PC-3 (cell line): ENCODE data around the gene FKBP1A.

Experiments used
- EZH2 ChIP-seq: fragments of 300-600 bp; sonication (generic); IDR thresholded peaks from one replicate; pipeline ENCODE4 v1.6.1; 2017; ENCODE audit warnings: antibody characterized with exemption, mild to moderate bottlenecking, low read length; ENCODE audit not compliant: unreplicated experiment
- EZH2phosphoT487 ChIP-seq: fragments of 300-600 bp; sonication (generic); IDR thresholded peaks from 2 replicates; pipeline ENCODE4 v1.6.1; 2018; ENCODE audit warnings: mild to moderate bottlenecking, antibody characterized with exemption, low read length, borderline replicate concordance
- TF ChIP-seq, protein P1 (sequence below): fragments of 300-600 bp; sonication (generic); conservative IDR thresholded peaks from 2 replicates; pipeline ENCODE4 v1.5.1; 2017; ENCODE audit warnings: antibody characterized with exemption, low read depth, mild to moderate bottlenecking, low read length

- TF ChIP-seq EZH2phosphoT487 = no peak
- TF ChIP-seq, protein P1, sequence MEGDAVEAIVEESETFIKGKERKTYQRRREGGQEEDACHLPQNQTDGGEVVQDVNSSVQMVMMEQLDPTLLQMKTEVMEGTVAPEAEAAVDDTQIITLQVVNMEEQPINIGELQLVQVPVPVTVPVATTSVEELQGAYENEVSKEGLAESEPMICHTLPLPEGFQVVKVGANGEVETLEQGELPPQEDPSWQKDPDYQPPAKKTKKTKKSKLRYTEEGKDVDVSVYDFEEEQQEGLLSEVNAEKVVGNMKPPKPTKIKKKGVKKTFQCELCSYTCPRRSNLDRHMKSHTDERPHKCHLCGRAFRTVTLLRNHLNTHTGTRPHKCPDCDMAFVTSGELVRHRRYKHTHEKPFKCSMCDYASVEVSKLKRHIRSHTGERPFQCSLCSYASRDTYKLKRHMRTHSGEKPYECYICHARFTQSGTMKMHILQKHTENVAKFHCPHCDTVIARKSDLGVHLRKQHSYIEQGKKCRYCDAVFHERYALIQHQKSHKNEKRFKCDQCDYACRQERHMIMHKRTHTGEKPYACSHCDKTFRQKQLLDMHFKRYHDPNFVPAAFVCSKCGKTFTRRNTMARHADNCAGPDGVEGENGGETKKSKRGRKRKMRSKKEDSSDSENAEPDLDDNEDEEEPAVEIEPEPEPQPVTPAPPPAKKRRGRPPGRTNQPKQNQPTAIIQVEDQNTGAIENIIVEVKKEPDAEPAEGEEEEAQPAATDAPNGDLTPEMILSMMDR = no peak
- no peak for TF ChIP-seq EZH2
These were observed 38.3 kb upstream of the FKBP1A start for GRCh38 chr20:1431158-1431557.
